Medulla oblongata (tissue), 1 donor: ENCODE data around the gene THAP12.
"Not testable (repeated sequence)": the region's sequence is repeated elsewhere in the genome, so short reads cannot be mapped to it uniquely, and the experiment has no call there.

ENCODE experiments used
- DNase-seq: peaks from one replicate; pipeline ENCODE4 v3.0.0-alpha.2; 2015; ENCODE audit errors: extremely low spot score

Gene THAP12, protein sequence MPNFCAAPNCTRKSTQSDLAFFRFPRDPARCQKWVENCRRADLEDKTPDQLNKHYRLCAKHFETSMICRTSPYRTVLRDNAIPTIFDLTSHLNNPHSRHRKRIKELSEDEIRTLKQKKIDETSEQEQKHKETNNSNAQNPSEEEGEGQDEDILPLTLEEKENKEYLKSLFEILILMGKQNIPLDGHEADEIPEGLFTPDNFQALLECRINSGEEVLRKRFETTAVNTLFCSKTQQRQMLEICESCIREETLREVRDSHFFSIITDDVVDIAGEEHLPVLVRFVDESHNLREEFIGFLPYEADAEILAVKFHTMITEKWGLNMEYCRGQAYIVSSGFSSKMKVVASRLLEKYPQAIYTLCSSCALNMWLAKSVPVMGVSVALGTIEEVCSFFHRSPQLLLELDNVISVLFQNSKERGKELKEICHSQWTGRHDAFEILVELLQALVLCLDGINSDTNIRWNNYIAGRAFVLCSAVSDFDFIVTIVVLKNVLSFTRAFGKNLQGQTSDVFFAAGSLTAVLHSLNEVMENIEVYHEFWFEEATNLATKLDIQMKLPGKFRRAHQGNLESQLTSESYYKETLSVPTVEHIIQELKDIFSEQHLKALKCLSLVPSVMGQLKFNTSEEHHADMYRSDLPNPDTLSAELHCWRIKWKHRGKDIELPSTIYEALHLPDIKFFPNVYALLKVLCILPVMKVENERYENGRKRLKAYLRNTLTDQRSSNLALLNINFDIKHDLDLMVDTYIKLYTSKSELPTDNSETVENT

DNA sequence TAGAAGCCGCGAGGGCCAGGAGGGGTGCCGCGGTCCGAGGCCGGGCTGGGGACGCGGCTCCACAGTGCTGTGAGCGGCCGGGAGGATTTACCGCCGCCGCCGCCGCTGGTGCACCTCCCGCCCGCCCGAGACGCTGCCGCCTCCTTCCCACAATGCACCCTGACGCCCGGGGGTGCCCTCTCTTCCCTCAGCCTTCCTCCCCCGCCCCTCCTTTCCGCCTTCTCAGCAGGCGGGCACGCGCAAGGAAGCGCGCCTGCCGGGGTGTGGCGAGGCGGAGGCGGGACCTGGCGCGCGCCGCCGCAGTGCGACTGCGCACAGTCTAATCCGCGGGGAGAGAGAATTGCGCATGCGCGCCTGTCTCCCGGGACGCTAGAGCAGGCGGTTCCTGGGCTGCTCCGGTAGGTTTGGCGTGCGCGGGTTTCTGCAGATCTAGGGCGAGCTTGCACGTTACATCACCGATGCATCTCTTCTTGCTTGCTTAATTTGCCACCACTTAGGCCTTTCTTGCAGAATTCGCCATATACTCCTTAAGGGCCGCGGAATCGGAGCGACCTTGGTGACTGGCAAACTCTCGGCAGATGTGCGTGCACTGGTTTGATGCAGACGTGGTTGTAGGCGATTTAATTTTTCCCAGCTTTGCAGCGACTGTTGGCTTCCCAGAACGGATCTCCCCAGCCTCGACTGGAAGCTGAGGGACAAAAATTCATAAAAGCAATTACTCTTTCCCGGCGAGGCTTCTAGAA, at the start of gene THAP12, which contains the start of gene GVQW3:
Gene THAP12, minus strand, starts transcription at position 156 of the 743 bp plus-strand sequence. CDS start 296 bp downstream, outside the sequence.
Gene GVQW3, plus strand, starts transcription at position 347 of the 743 bp plus-strand sequence. CDS start 506 bp downstream, outside the sequence.
- DNase-seq: peak; percentile 98

DNA sequence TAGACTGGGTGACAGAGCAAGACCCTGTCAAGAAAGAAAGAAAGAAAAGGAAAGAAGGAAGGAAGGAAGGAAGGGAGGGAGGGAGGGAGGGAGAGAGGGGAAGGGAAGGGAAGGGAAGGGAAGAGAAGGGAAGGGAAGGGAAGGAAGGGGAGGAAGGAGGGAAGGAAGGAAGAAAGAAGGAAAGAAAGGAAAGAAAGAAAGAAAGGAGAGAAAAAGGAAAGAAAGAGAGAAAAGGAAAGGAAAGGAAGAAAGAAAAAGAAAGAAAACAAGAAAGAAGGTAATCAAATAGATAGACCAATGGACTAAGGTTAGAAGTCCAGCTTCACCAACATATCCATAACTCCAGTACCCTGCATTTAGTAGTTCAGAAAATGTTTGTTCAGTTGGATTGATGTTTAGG, 45.7 kb upstream of the THAP12 start:
- no peak for DNase-seq

GRCh38 chr11:76424891-76425290, 44.0 kb upstream of the THAP12 start:
- DNase-seq: no peak

DNA sequence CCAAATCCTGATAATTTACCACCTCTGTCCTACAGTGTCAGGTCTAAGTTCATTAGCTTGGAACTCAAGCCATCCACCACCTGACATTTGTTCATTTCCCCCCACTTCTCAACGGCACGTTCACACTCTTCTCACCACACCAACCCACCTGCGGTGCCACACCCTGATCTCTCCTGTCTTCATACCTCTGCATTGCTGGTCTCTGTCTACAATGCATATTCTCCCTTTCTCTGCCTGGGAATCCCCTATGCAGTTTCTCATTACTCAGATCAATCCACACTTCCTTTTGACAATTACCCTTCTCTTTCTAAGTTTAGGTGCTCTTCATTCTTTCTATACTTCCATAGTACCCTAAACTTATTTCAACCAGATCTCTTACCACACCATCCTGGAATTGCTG, 43.4 kb upstream of the THAP12 start:
- DNase-seq: no peak

DNA sequence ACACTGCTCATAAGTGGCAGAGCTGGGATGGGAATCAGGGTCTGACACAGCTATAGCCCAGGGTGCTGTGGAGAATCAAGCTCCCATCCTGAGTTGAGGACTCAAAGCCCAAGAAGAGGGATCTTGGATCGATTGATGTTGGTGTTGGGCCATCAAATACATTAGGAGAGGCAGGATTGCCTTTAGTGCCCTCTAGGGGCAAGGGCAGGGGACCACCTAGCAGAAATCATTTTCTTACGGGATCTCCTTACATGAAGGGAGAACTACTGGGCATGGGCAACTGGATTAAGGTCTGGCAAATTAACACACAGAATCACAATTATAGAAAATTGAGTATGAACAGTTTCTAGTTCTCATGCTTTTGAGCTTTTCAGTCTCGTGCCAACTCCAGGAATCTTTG, 39.0 kb upstream of the THAP12 start:
- DNase-seq: no peak

GRCh38 chr11:76415073-76415472, 34.1 kb upstream of the THAP12 start:
- no peak for DNase-seq

GRCh38 chr11:76410851-76411357, 30.0 kb upstream of the THAP12 start:
- DNase-seq: no peak

DNA sequence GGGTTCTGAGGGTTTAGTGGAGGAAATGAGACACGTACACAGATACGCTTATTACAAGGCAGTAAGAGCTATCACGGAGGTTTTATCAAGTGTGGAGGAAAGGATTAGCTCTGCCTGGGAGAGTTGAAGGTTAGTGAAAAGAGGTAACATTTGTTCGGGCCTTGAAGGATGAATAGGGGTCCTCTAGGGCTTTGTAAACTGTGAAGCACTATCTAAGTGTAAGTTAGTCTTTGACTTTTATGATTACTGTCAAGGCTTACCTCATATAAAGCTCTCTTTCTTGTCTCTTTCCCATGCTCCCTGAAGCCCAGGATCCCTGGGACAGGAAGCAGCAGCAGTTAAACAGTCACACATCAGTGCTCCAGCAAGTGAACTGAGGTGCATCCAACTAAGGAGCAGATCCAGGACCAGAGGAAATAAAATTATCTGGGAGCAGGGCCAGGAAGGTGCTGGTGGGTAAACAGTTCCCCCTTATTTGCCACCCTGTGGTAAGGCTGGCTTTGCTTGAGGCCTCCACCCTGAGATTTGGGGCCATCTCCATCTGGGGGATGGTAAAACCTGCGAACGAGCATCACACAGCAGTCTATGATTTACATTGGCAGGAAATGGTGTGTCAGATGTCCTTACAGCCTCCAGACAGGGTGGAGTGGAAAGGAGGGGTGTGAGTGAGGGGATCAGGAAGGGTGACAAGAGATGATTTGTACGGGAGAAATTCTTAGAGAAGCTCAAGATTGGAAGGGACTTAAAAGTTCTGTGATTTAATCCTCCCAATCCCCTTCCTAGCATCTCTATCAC, 27.4 kb upstream of the THAP12 start:
- no peak for DNase-seq

- DNase-seq: no peak
These were observed 25.4 kb upstream of the THAP12 start for GRCh38 chr11:76406359-76406758.

DNA sequence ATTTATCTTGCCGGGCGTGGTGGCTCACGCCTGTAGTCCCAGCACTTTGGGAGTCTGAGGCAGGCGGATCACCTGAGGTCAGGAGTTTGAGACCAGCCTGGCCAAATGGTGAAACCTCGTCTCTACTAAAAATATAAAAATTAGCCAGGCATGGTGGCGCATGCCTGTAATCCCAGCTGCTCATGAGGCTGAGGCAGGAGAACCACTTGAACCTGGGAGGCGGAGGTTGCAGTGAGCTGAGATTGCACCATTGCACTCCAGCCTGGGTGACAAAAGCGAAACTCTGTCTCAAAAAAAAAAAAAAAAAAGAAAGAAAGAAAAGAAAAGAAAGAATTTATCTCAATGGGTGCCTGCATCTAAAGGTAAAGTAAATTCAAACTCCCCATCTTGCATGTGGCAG, 20.6 kb upstream of the THAP12 start:
- not testable (repeated sequence) for DNase-seq

GRCh38 chr11:76400967-76401366, 20.0 kb upstream of the THAP12 start:
- no peak for DNase-seq

GRCh38 chr11:76397383-76397782, 16.5 kb upstream of the THAP12 start:
- DNase-seq: no peak

GRCh38 chr11:76395296-76395695, 14.4 kb upstream of the THAP12 start:
- no peak for DNase-seq

DNA sequence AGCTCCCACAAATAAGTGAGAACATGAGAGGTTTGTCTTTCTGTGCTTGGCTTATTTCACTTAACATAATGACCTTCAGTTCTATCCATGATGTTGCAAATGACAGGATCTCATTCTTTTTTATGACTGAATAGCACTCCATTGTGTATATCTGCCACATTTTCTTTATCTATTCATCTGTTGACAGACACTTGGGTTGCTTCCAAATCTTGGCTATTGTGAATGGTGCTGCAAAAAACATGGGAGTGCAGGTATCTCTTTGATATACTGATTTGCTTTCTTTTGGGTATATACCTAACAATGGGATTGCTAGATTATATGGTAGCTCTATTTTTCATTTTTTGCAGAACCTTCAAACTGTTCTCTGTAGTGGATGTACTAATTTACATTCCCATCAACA, 13.5 kb upstream of the THAP12 start:
- DNase-seq: no peak

DNA sequence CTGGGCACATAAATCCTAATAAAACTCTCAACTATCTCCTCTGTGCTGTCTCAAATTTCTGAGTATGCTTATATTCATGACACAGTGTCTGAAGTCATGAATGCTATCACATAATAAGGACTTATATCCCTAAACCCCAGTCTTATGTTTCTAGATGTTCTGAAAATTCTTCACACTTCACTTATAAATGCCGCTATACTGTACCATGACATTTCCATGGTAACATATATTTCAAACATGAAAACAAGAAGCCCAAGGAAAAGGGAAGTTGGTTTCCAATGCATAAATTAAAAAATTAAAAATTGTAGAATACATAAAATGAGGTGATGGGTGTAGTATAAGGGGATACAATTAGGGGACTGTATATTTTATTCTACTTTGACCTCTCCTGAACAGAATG, 11.9 kb upstream of the THAP12 start:
- no peak for DNase-seq

- no peak for DNase-seq
These were observed 11.0 kb upstream of the THAP12 start for GRCh38 chr11:76391811-76392475.

DNA sequence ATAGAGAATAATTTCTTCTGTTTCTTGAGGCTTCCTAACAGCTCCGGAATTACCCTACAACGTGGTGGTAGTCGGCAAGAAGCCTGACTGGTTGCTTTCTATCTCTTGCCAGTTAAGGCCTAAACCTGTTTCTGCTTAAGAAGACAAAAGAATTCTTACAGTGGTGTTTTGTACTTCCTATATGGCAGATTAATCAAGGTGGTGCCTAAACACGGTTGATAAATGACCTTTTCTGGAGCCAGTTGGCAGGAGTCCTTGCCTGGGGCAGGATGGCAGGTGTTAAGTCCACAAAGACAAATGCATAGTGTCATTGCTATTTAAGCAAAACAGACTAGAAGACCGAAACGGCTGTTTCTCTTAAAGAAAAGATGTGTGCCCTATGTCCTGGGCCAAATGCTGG, 10.1 kb upstream of the THAP12 start:
- DNase-seq: no peak

DNA sequence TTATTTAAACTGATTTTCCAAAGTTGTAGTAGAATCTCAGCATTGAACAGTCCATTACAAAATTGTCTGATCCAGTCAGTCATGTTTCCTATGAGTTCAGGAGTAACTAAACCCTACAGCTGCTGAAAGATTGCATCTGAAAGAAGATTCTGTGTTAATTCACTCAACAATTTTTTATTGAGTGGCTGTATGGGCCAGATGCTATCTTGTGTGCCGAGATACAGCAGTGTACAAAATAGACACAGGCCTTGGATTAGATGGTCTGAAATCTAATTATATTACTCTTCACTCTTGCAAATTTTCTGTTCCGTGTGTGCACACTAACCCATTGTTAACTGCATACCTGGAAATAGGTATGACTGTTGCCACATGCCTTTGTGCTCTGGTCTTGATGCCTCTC, 7.5 kb upstream of the THAP12 start:
- DNase-seq: no peak

GRCh38 chr11:76385903-76386302, 5.0 kb upstream of the THAP12 start:
- no peak for DNase-seq

- DNase-seq: no peak
These were observed 1.3 kb upstream of the THAP12 start for GRCh38 chr11:76382209-76382608.
